ENCODE measurements around the gene IL17RE. TPM values are rescaled to one million over a fixed set of nuclear protein-coding genes. Genes with fewer than 3 reads are reported as not detected.
"Not testable (repeated sequence)": the region's sequence is repeated elsewhere in the genome, so short reads cannot be mapped to it uniquely, and the experiment has no call there.

IL17RE gene
- total and polyA plus RNA-seq, 3 experiments from 2014 or later = 0.47 to 1.2 (median 1.2) TPM

- Mint-ChIP-seq H3K36me3 (peaks cover 0 to 60% (median 10%) of the 10 kb centered on the region in 3 donors), H3K4me1 (peaks cover 10 to 22% (median 14%) of the 10 kb centered on the region in 3 donors)
- H3K27ac ChIP-seq (ENCODE audit: low read depth, low read length); H3K27ac Mint-ChIP-seq; H3K9me3 Mint-ChIP-seq; H3K27me3 Mint-ChIP-seq; H3K9me3 ChIP-seq (ENCODE audit: low read length); CTCF ChIA-PET; H3K4me3 Mint-ChIP-seq; DNase-seq; POLR2A ChIA-PET; H3K4me3 ChIP-seq (ENCODE audit: low read length); H3K27me3 ChIP-seq (ENCODE audit: insufficient read depth, low read length, poor library complexity, severe bottlenecking): not testable (repeated sequence)
- peaks cover 17% of the 10 kb centered on the region for H3K36me3 ChIP-seq (ENCODE audit: insufficient read depth, low read length)
- H3K4me1 ChIP-seq (ENCODE audit: insufficient read depth, low read length) = peaks cover 13% of the 10 kb centered on the region
These were observed 37.3 kb downstream of the IL17RE start for GRCh38 chr3:9939906-9940305.

GRCh38 chr3:9940746-9941145 is 38.1 kb downstream of the IL17RE start:
- Mint-ChIP-seq H3K27me3 (no peaks in the 10 kb centered on the region), H3K4me3 (no peak overlapping the region), H3K9me3 (no peaks in the 10 kb centered on the region), H3K36me3 (peaks cover 0 to 57% (median 10%) of the 10 kb centered on the region in 3 donors), H3K4me1 (peaks cover 1 to 14% (median 5%) of the 10 kb centered on the region in 3 donors), H3K27ac (no peak overlapping the region)
- Histone ChIP-seq H3K27me3 (ENCODE audit: insufficient read depth, low read length, poor library complexity, severe bottlenecking) (no peaks in the 10 kb centered on the region), H3K4me1 (ENCODE audit: insufficient read depth, low read length) (peaks cover 5% of the 10 kb centered on the region), H3K9me3 (ENCODE audit: low read length) (no peaks in the 10 kb centered on the region), H3K4me3 (ENCODE audit: low read length) (no peak overlapping the region), H3K27ac (ENCODE audit: low read depth, low read length) (no peak overlapping the region), H3K36me3 (ENCODE audit: insufficient read depth, low read length) (peaks cover 18% of the 10 kb centered on the region)
- DNase-seq = no peak
- ChIA-PET POLR2A (no interaction called here), CTCF (no interaction called here)

- no peaks in the 10 kb centered on the region for H3K4me1 ChIP-seq (ENCODE audit: insufficient read depth, low read length)
- DNase-seq = no peak
- Mint-ChIP-seq H3K36me3 (peaks cover 0 to 48% (median 6%) of the 10 kb centered on the region in 3 donors), H3K9me3 (no peaks in the 10 kb centered on the region), H3K27ac (peak overlapping the region in 2 of 8 donors; percentile 29 to 73), H3K4me1 (peaks cover 0 to 3% (median 0%) of the 10 kb centered on the region in 3 donors), H3K4me3 (no peak overlapping the region), H3K27me3 (no peaks in the 10 kb centered on the region)
- H3K36me3 ChIP-seq (ENCODE audit: insufficient read depth, low read length) = peaks cover 15% of the 10 kb centered on the region
- H3K27ac ChIP-seq (ENCODE audit: low read depth, low read length) = no peak overlapping the region
- ChIA-PET CTCF (interaction anchor here (1.1 to 2.0 kb wide), 3 partner anchors 8 to 288 kb away, joined by 3 to 9 read pairs (median 5); partner anchors contain the start of gene CRELD1), POLR2A (interaction anchor here (1.0 kb wide), 1 partner anchor 9 kb away, joined by 3 read pairs; the partner anchor contains the start of gene CRELD1)
- no peaks in the 10 kb centered on the region for H3K27me3 ChIP-seq (ENCODE audit: insufficient read depth, low read length, poor library complexity, severe bottlenecking)
- H3K4me3 ChIP-seq (ENCODE audit: low read length) = no peak overlapping the region
- H3K9me3 ChIP-seq (ENCODE audit: low read length) = no peaks in the 10 kb centered on the region
These were observed 39.5 kb downstream of the IL17RE start for GRCh38 chr3:9942164-9942563.

- ChIA-PET POLR2A (no interaction called here), CTCF (interaction anchor here (1.2 to 2.0 kb wide), 3 partner anchors 10 to 287 kb away, joined by 3 to 10 read pairs (median 9); partner anchors contain the start of gene CRELD1)
- no peaks in the 10 kb centered on the region for H3K4me1 ChIP-seq (ENCODE audit: insufficient read depth, low read length)
- H3K27me3 ChIP-seq (ENCODE audit: insufficient read depth, low read length, poor library complexity, severe bottlenecking) = no peaks in the 10 kb centered on the region
- H3K9me3 ChIP-seq (ENCODE audit: low read length) = no peaks in the 10 kb centered on the region
- Mint-ChIP-seq H3K9me3 (no peaks in the 10 kb centered on the region), H3K27me3 (no peaks in the 10 kb centered on the region), H3K4me3 (peak overlapping the region in 1 of 7 donors; percentile 40), H3K27ac (peak overlapping the region in 6 of 8 donors; percentile 20 to 93 (median 58)), H3K36me3 (peaks cover 0 to 42% (median 4%) of the 10 kb centered on the region in 3 donors), H3K4me1 (no peaks in the 10 kb centered on the region)
- H3K36me3 ChIP-seq (ENCODE audit: insufficient read depth, low read length) = peaks cover 6% of the 10 kb centered on the region
- H3K27ac ChIP-seq (ENCODE audit: low read depth, low read length) = no peak overlapping the region
- DNase-seq = no peak
- H3K4me3 ChIP-seq (ENCODE audit: low read length) = no peak overlapping the region
These were observed 40.5 kb downstream of the IL17RE start for GRCh38 chr3:9942934-9943690.

GRCh38 chr3:9944271-9944670 is 41.6 kb downstream of the IL17RE start:
- H3K27me3 Mint-ChIP-seq = no peaks in the 10 kb centered on the region
- CTCF ChIA-PET = interaction anchor here (1.9 kb wide), 1 partner anchor 11 kb away, joined by 10 read pairs; the partner anchor contains the start of gene CRELD1

GRCh38 chr3:9945358-9945757 is 42.7 kb downstream of the IL17RE start:
- Histone ChIP-seq H3K27ac (ENCODE audit: low read depth, low read length) (no peak overlapping the region), H3K27me3 (ENCODE audit: insufficient read depth, low read length, poor library complexity, severe bottlenecking) (no peaks in the 10 kb centered on the region), H3K4me3 (ENCODE audit: low read length) (no peak overlapping the region), H3K9me3 (ENCODE audit: low read length) (no peaks in the 10 kb centered on the region), H3K36me3 (ENCODE audit: insufficient read depth, low read length) (peaks cover 6% of the 10 kb centered on the region), H3K4me1 (ENCODE audit: insufficient read depth, low read length) (no peaks in the 10 kb centered on the region)
- no peaks in the 10 kb centered on the region for H3K27me3 Mint-ChIP-seq
- ChIA-PET CTCF (interaction anchor here (0.9 to 2.0 kb wide), 5 partner anchors 10 to 98 kb away, joined by 3 to 23 read pairs (median 10); partner anchors contain the start of gene CRELD1), POLR2A (interaction anchor here (2.1 kb wide), 1 partner anchor 12 kb away, joined by 28 read pairs; the partner anchor contains the start of gene CRELD1)
- H3K4me3 Mint-ChIP-seq = peak overlapping the region in 5 of 7 donors; percentile 11 to 61 (median 43)
- H3K9me3 Mint-ChIP-seq = no peaks in the 10 kb centered on the region
- DNase-seq = no peak
- peak overlapping the region in 6 of 8 donors; percentile 48 to 74 (median 64) for H3K27ac Mint-ChIP-seq
- H3K36me3 Mint-ChIP-seq = peaks cover 0 to 36% (median 4%) of the 10 kb centered on the region in 3 donors
- H3K4me1 Mint-ChIP-seq = no peaks in the 10 kb centered on the region

More at GRCh38 chr3:9944271-9944670, 41.6 kb downstream of the IL17RE start:
- no peaks in the 10 kb centered on the region for H3K4me1 Mint-ChIP-seq
- peak overlapping the region in 4 of 8 donors; percentile 33 to 77 (median 52) for H3K27ac Mint-ChIP-seq
- POLR2A ChIA-PET = no interaction called here
- H3K4me3 Mint-ChIP-seq = no peak overlapping the region
- Histone ChIP-seq H3K36me3 (ENCODE audit: insufficient read depth, low read length) (peaks cover 6% of the 10 kb centered on the region), H3K27me3 (ENCODE audit: insufficient read depth, low read length, poor library complexity, severe bottlenecking) (no peaks in the 10 kb centered on the region), H3K4me1 (ENCODE audit: insufficient read depth, low read length) (no peaks in the 10 kb centered on the region), H3K4me3 (ENCODE audit: low read length) (no peak overlapping the region), H3K27ac (ENCODE audit: low read depth, low read length) (no peak overlapping the region), H3K9me3 (ENCODE audit: low read length) (no peaks in the 10 kb centered on the region)
- DNase-seq = no peak
- H3K9me3 Mint-ChIP-seq = no peaks in the 10 kb centered on the region
- peaks cover 0 to 36% (median 4%) of the 10 kb centered on the region in 3 donors for H3K36me3 Mint-ChIP-seq

GRCh38 chr3:9946112-9947024 is 43.7 kb downstream of the IL17RE start:
- H3K4me1 Mint-ChIP-seq = peaks cover 6 to 7% (median 7%) of the 10 kb centered on the region in 3 donors
- H3K4me3 ChIP-seq (ENCODE audit: low read length) = peak overlapping the region; percentile 28
- DNase-seq = peak; percentile 74 to 85 (median 80)
- no peaks in the 10 kb centered on the region for H3K27me3 Mint-ChIP-seq
- no peak overlapping the region for H3K27ac ChIP-seq (ENCODE audit: low read depth, low read length)
- H3K36me3 ChIP-seq (ENCODE audit: insufficient read depth, low read length) = peaks cover 6% of the 10 kb centered on the region
- CTCF ChIA-PET = interaction anchor here (0.6 to 2.0 kb wide), 14 partner anchors 11 to 442 kb away, joined by 3 to 23 read pairs (median 4); partner anchors contain the start of gene CRELD1
- peak overlapping the region; percentile 68 to 82 (median 76) for H3K4me3 Mint-ChIP-seq
- no peaks in the 10 kb centered on the region for H3K9me3 Mint-ChIP-seq
- no peaks in the 10 kb centered on the region for H3K9me3 ChIP-seq (ENCODE audit: low read length)
- no peaks in the 10 kb centered on the region for H3K27me3 ChIP-seq (ENCODE audit: insufficient read depth, low read length, poor library complexity, severe bottlenecking)
- H3K4me1 ChIP-seq (ENCODE audit: insufficient read depth, low read length) = peaks cover 6% of the 10 kb centered on the region
- POLR2A ChIA-PET = interaction anchor here (0.8 to 2.1 kb wide), 3 partner anchors 13 to 55 kb away, joined by 3 to 28 read pairs (median 4); partner anchors contain the start of gene CRELD1
- H3K27ac Mint-ChIP-seq = peak overlapping the region; percentile 68 to 96 (median 87)
- H3K36me3 Mint-ChIP-seq = peaks cover 0 to 31% (median 2%) of the 10 kb centered on the region in 3 donors

Data from CD8-positive, alpha-beta memory T cell (primary cell).